Measurements from ENCODE around the gene SLC22A14. TPM values are rescaled to one million over a fixed set of nuclear protein-coding genes. Genes with fewer than 3 reads are reported as not detected.

SLC22A14 gene
- total RNA-seq, 1 experiment from 2014 or later, result 0.13 TPM

- DNase-seq (ENCODE audit: low read depth, low spot score) (no peak), ATAC-seq (no peak)
- BruUV-seq (replicated peaks), result no TSS peak
- H3K27me3 ChIP-seq (ENCODE audit: control insufficient read depth, insufficient read depth, low read length), result no peaks in the 10 kb centered on the region
- ChIA-PET CTCF (no interaction called here), POLR2A (no interaction called here)
- no peak overlapping the region for H3K4me3 ChIP-seq (ENCODE audit: low read depth in 2 of 2, low read length in 2 of 2)
- TF ChIP-seq, protein P1, sequence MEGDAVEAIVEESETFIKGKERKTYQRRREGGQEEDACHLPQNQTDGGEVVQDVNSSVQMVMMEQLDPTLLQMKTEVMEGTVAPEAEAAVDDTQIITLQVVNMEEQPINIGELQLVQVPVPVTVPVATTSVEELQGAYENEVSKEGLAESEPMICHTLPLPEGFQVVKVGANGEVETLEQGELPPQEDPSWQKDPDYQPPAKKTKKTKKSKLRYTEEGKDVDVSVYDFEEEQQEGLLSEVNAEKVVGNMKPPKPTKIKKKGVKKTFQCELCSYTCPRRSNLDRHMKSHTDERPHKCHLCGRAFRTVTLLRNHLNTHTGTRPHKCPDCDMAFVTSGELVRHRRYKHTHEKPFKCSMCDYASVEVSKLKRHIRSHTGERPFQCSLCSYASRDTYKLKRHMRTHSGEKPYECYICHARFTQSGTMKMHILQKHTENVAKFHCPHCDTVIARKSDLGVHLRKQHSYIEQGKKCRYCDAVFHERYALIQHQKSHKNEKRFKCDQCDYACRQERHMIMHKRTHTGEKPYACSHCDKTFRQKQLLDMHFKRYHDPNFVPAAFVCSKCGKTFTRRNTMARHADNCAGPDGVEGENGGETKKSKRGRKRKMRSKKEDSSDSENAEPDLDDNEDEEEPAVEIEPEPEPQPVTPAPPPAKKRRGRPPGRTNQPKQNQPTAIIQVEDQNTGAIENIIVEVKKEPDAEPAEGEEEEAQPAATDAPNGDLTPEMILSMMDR (IDR thresholded peaks at IDR 0.05), result no peak
- no peak for TF ChIP-seq REST (IDR thresholded peaks at IDR 0.05; ENCODE audit: insufficient read depth in 1 of 2, low read depth in 2 of 2, low read length in 1 of 2)
- TF ChIP-seq SIN3A (IDR thresholded peaks at IDR 0.05; ENCODE audit: borderline replicate concordance, insufficient read depth, low read depth, low read length), result no peak
- no peak for TF ChIP-seq TCF7L2 (IDR thresholded peaks at IDR 0.05; ENCODE audit: low read depth, low read length)
- TF ChIP-seq POLR2AphosphoS5 (IDR thresholded peaks at IDR 0.05; ENCODE audit: low read depth, low read length), result no peak
- in situ Hi-C loops (cut with HindIII; ENCODE audit: low pct_unique_long_range_greater_than_20kb, low sequenced_read_pairs), result no loop called here
- H3K4me1 ChIP-seq (ENCODE audit: control insufficient read depth, insufficient read depth, low read length), result no peaks in the 10 kb centered on the region
- peaks cover 29% of the 10 kb centered on the region for H3K36me3 ChIP-seq (ENCODE audit: control insufficient read depth, insufficient read depth, low read length)
- no peaks in the 10 kb centered on the region for H3K9me3 ChIP-seq (ENCODE audit: control insufficient read depth, insufficient read depth, low read depth, low read length)
- intact Hi-C loops (cut with micrococcal nuclease; ENCODE audit: unreplicated experiment), result no loop called here
- H3K27ac ChIP-seq (ENCODE audit: low read length), result no peak overlapping the region
Measured at GRCh38 chr3:38251197-38251596, 30.9 kb upstream of the SLC22A14 start.

DNA sequence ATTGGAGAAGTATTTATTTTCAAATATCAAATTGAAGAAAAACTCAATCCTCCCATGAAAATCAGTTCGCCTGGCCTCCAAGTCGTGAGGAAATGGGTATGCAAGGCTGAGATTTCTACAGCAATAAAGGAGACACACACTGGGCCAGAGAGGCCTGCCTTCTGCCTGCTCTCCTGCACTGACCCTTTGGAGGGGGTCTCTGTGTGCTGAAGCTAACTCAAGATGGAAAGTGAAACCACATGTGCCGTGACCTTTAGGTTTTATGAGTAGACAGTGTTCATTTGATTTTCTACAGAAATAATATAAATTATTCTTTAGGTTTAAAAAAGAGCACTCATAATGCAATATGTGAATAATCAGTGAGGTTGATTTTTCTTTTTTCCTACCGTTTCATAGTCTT lies 28.4 kb upstream of the SLC22A14 start:
- Histone ChIP-seq H3K27ac (ENCODE audit: low read length) (no peak overlapping the region), H3K4me3 (ENCODE audit: low read depth in 2 of 2, low read length in 2 of 2) (no peak overlapping the region), H3K9me3 (ENCODE audit: control insufficient read depth, insufficient read depth, low read depth, low read length) (no peaks in the 10 kb centered on the region), H3K36me3 (ENCODE audit: control insufficient read depth, insufficient read depth, low read length) (peaks cover 24% of the 10 kb centered on the region), H3K4me1 (ENCODE audit: control insufficient read depth, insufficient read depth, low read length) (no peaks in the 10 kb centered on the region), H3K27me3 (ENCODE audit: control insufficient read depth, insufficient read depth, low read length) (no peaks in the 10 kb centered on the region)
- no TSS peak for BruUV-seq (replicated peaks)
- intact Hi-C loops (cut with micrococcal nuclease; ENCODE audit: unreplicated experiment), result no loop called here
- POLR2A ChIA-PET, result no interaction called here
- DNase-seq (ENCODE audit: low read depth, low spot score), result no peak
- TF ChIP-seq REST (IDR thresholded peaks at IDR 0.05; ENCODE audit: insufficient read depth in 1 of 2, low read depth in 2 of 2, low read length in 1 of 2), result no peak
- CTCF ChIA-PET, result no interaction called here
- no peak for ATAC-seq
- in situ Hi-C loops (cut with HindIII; ENCODE audit: low pct_unique_long_range_greater_than_20kb, low sequenced_read_pairs), result no loop called here

All from Panc1 (cell line).